HG03039 (cell line): ENCODE measurements around the gene RGL1.

ENCODE experiments used
- ATAC-seq: cut with Tn5 transposase; IDR thresholded peaks from one replicate; pipeline ENCODE4 v1.9.1; 2021; ENCODE audit warnings: mild to moderate bottlenecking, moderate library complexity; ENCODE audit not compliant: unreplicated experiment

The RGL1 gene

GRCh38 chr1:183817576-183818288, 12.8 kb downstream of the RGL1 start:
- ATAC-seq: no peak

GRCh38 chr1:183819059-183819458, 14.1 kb downstream of the RGL1 start:
- no peak for ATAC-seq

- no peak for ATAC-seq
Measured at GRCh38 chr1:183821309-183821888, 16.5 kb downstream of the RGL1 start.

GRCh38 chr1:183821889-183822611, 17.1 kb downstream of the RGL1 start:
- no peak for ATAC-seq

- ATAC-seq: no peak
Measured at GRCh38 chr1:183824291-183824690, 19.4 kb downstream of the RGL1 start.

DNA sequence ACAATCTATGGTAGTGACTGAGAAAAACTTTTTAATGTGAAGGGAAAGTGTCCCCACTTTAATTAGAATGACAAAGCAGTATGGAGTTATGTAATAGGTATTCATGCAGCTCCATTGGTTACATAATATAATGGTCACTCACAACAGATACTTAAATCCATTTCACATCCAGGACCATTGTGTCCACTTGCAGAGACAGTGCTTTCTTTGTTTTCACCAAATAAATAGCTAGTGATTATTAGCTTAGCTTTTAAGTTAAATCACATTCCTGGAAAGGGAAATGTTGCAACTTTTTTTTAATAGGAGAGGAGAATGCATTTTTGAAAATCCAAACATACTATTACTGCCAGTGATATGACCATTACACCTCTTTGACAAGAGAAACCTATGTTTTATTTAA, 22.9 kb downstream of the RGL1 start:
- ATAC-seq: no peak

DNA sequence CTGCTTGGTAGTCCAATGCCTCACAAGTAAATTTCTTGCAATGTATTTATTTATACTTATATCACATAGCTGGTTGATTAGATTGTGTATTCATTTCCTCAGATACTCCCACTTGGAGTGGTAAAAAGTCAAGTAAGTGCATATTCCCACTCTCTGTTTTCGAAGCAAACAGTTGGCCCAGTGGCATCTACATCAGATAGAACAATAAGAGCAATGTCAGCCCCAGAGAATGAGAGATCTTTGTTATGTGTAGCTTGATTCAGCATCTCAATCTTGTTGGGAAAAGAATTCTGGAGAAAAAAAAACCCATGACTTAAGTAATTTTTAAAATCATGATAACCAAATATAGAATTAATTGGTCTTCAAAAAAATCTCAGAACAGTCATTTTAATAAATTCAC, 25.5 kb downstream of the RGL1 start:
- no peak for ATAC-seq

GRCh38 chr1:183831311-183831710, 26.4 kb downstream of the RGL1 start:
- no peak for ATAC-seq

DNA sequence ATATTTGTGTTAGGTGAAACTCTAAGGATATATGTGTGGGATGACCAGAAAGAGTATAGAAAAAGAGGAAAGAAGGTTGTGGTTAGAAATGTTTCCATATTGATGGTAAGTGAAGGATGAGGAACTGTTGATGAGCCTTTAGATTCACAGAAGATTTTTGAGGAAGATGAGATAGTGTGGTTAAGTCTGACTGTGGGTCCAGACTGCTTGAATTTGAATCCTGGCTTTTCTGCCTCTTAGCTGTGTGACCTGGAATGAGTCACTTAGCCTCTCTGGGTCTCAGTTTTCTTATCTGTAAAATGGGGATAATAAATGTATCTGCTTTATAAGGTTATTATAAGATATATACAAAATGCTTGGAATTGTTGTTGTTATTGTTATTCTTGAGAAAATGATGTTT, 27.5 kb downstream of the RGL1 start:
- ATAC-seq: no peak

DNA sequence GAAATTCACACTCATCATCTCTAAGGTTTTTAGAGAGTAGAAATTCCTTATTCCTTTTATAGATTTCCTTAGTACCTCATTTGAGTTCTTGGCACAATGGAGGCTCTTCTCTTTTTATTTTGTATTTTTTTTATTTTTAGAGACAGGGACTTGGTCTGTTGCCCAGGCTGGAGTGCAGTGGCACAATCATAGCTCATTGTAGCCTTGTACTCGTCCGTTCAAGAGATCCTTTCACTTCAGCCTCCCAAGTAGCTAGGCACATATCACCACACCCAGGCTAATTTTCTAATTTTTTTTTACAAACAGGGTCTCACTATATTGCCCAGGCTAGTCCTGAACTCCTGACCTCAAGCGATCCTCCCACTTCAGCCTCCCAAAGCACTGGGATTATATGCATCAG, 29.6 kb downstream of the RGL1 start:
- ATAC-seq: no peak

DNA sequence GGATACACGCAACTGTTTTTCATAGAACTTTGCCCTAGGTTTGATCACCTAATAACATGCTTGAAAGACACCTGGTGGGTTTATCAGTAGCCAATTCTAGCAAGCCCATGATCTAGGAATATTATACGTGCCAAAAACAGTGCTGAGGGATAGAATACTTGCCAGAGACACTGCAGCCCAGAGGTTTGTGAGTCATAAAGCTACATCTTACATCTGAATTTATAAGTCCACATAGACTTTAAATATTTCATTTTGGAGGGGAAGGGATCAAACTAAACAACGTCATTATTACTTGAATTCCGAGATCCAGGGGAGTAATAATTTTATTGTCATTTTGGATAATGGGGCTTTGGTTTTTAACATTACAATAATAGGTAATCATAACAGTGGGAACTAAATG, 31.7 kb downstream of the RGL1 start:
- no peak for ATAC-seq

GRCh38 chr1:183837062-183837461, 32.1 kb downstream of the RGL1 start:
- no peak for ATAC-seq

- no peak for ATAC-seq
Measured at GRCh38 chr1:183838221-183838620, 33.3 kb downstream of the RGL1 start.

DNA sequence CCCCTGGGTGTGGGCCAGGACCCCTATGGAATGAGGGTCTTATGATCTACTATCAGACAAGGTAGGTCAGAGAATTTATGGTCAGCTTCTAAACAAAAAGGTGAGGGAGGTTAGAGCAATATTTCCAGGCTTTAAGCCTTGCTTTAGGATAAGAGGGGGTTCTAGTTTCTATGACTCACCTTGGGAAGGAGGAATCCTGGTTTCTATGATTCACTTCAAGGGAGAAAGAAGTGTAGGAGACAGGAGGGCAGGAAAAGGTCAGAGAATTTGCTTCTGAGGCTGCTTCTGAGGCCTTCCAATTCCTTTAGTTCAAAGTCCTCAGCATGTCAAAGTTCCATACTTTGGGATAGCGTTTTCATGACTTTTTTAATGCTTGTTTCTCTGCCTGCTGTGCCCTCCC, 35.2 kb downstream of the RGL1 start:
- no peak for ATAC-seq

GRCh38 chr1:183841550-183841949, 36.6 kb downstream of the RGL1 start:
- peak; percentile 55 for ATAC-seq

- ATAC-seq: peak; percentile 80
Measured at GRCh38 chr1:183841950-183842794, 37.3 kb downstream of the RGL1 start.

GRCh38 chr1:183842795-183843144, 37.9 kb downstream of the RGL1 start:
- ATAC-seq: peak; percentile 26

- no peak for ATAC-seq
Measured at GRCh38 chr1:183844806-183845205, 39.9 kb downstream of the RGL1 start.

- ATAC-seq: no peak
Measured at GRCh38 chr1:183845681-183846080, 40.8 kb downstream of the RGL1 start.

- no peak for ATAC-seq
Measured at GRCh38 chr1:183847641-183848040, 42.7 kb downstream of the RGL1 start.

DNA sequence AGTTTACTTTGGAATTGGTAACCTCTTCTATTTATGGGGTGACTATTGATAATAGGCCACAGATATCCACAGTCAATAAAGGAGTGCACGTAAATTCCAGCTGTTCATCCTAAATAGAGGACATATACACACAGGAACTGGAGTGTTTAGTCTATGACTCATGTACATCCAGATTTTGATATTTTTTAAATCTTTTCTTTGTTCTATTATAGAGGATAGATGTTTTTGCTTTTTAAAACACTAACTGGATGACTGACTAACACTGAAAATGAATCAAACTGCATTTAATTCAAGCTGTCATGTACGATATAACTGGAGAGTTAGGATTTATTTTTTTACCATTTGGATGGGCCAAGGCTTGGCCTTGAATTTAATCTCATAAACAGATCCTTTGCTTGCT, 45.9 kb downstream of the RGL1 start:
- ATAC-seq: no peak
